Mucosa of descending colon (tissue), 3 donors: ENCODE results near the gene PTRH2. TPM values are rescaled to one million over a fixed set of nuclear protein-coding genes. Genes with fewer than 3 reads are reported as not detected.
A peak's percentile ranks its signal among the peaks of the same experiment; 100 is the strongest.

ENCODE experiments used
- ATAC-seq: fragments of 200-7000 bp; cut with Tn5 transposase; one replicate; pipeline ENCODE4 v1.9.1; 2020; ENCODE audit warnings: mild to moderate bottlenecking, moderate library complexity
- DNase-seq, 3 donors: peaks; one replicate each; pipeline ENCODE4 v3.0.0-alpha.2; 2020
- H3K36me3 ChIP-seq: fragments of 200-600 bp; one replicate; pipeline ENCODE4 v1.8.0; 2021; ENCODE audit warnings: low read depth, mild to moderate bottlenecking
- H3K4me1 ChIP-seq: fragments of 200-600 bp; one replicate; pipeline ENCODE4 v1.8.0; 2021; ENCODE audit warnings: low read depth, mild to moderate bottlenecking
- H3K4me3 ChIP-seq: fragments of 200-600 bp; one replicate; pipeline ENCODE4 v1.8.0; 2021; ENCODE audit warnings: mild to moderate bottlenecking
- H3K9me3 ChIP-seq: fragments of 200-600 bp; one replicate; pipeline ENCODE4 v1.8.0; 2021; ENCODE audit warnings: mild to moderate bottlenecking
- CTCF ChIP-seq: fragments of 200-600 bp; IDR thresholded peaks from one replicate; pipeline ENCODE4 v1.8.0; 2022; ENCODE audit warnings: antibody characterized with exemption, mild to moderate bottlenecking
- intact Hi-C, 2 donors: fragments of 100-400 bp; cut with DNase I in 1 of 2; cut with micrococcal nuclease in 1 of 2; formaldehyde crosslinking; loops; one replicate each; pipeline versions ENCODE4 v1.11.0 to v1.11.1; 2022; cut with DNase I, micrococcal nuclease
- total RNA-seq, 3 donors: library from RNA; stranded (reverse); fragmentation: NEBNext Ultra II Directional in 2 of 3; extraction: Animal tissue kit (Norgen Biotek cat#: 25700) in 2 of 3; gene quantifications; one replicate each; pipeline versions ENCODE4 v1.2.1 to v1.2.4, GENCODE V29; 2021 to 2023
- donor health status: DM: no; HTN: no; CAD: no; lungs with moderate emphysema.
- donor health status: DM: no; HTN: no; CAD: no.
- donor health status: DM: no; HTN: yes; CAD: no.

PTRH2 gene
- total RNA-seq, 3 donors from 2014 or later, result 17.0 to 20.4 (median 20.2) TPM

GRCh38 chr17:59695945-59696681 is 11.1 kb downstream of the PTRH2 start:
- DNase-seq (no peak), ATAC-seq (peak; percentile 30)
- Histone ChIP-seq H3K9me3 (no peaks in the 10 kb centered on the region), H3K4me3 (no peak overlapping the region), H3K4me1 (peaks cover 7% of the 10 kb centered on the region), H3K36me3 (no peaks in the 10 kb centered on the region)
- no peak for TF ChIP-seq CTCF
- intact Hi-C loops, result no loop called here

- Histone ChIP-seq H3K9me3 (no peaks in the 10 kb centered on the region), H3K36me3 (no peaks in the 10 kb centered on the region), H3K4me3 (no peak overlapping the region), H3K4me1 (peaks cover 7% of the 10 kb centered on the region)
- intact Hi-C loops, result no loop called here
- TF ChIP-seq CTCF, result no peak
- DNase-seq (no peak), ATAC-seq (no peak)
Observed at GRCh38 chr17:59694344-59694743, 12.9 kb downstream of the PTRH2 start.

GRCh38 chr17:59693582-59693981 is 13.6 kb downstream of the PTRH2 start:
- intact Hi-C loops, result no loop called here
- no peak for DNase-seq
- Histone ChIP-seq H3K9me3 (no peaks in the 10 kb centered on the region), H3K4me1 (peaks cover 7% of the 10 kb centered on the region), H3K4me3 (no peak overlapping the region), H3K36me3 (no peaks in the 10 kb centered on the region)
- ATAC-seq, result no peak
- no peak for TF ChIP-seq CTCF

GRCh38 chr17:59688496-59688895 is 18.7 kb downstream of the PTRH2 start:
- ATAC-seq (no peak), DNase-seq (no peak)
- no peaks in the 10 kb centered on the region for H3K9me3 ChIP-seq
- peaks cover 6% of the 10 kb centered on the region for H3K36me3 ChIP-seq
- peaks cover 3% of the 10 kb centered on the region for H3K4me1 ChIP-seq
- no peak overlapping the region for H3K4me3 ChIP-seq
- intact Hi-C loops, result no loop called here
- no peak for TF ChIP-seq CTCF

GRCh38 chr17:59688008-59688407 is 19.2 kb downstream of the PTRH2 start:
- Histone ChIP-seq H3K36me3 (peaks cover 8% of the 10 kb centered on the region), H3K4me1 (peaks cover 5% of the 10 kb centered on the region), H3K4me3 (no peak overlapping the region), H3K9me3 (no peaks in the 10 kb centered on the region)
- no peak for ATAC-seq
- intact Hi-C loops, result no loop called here
- TF ChIP-seq CTCF, result no peak
- DNase-seq, result no peak

- peaks cover 10% of the 10 kb centered on the region for H3K4me1 ChIP-seq
- DNase-seq (no peak), ATAC-seq (no peak)
- peaks cover 21% of the 10 kb centered on the region for H3K36me3 ChIP-seq
- no peak overlapping the region for H3K4me3 ChIP-seq
- intact Hi-C loops, result no loop called here
- TF ChIP-seq CTCF, result no peak
- no peaks in the 10 kb centered on the region for H3K9me3 ChIP-seq
Observed at GRCh38 chr17:59684967-59685366, 22.3 kb downstream of the PTRH2 start.
